HG03139 (cell line): ENCODE measurements around the gene TSPOAP1.

ENCODE experiments used
- ATAC-seq: cut with Tn5 transposase; IDR thresholded peaks from one replicate; pipeline ENCODE4 v1.9.1; 2021; ENCODE audit not compliant: unreplicated experiment

The TSPOAP1 gene

DNA sequence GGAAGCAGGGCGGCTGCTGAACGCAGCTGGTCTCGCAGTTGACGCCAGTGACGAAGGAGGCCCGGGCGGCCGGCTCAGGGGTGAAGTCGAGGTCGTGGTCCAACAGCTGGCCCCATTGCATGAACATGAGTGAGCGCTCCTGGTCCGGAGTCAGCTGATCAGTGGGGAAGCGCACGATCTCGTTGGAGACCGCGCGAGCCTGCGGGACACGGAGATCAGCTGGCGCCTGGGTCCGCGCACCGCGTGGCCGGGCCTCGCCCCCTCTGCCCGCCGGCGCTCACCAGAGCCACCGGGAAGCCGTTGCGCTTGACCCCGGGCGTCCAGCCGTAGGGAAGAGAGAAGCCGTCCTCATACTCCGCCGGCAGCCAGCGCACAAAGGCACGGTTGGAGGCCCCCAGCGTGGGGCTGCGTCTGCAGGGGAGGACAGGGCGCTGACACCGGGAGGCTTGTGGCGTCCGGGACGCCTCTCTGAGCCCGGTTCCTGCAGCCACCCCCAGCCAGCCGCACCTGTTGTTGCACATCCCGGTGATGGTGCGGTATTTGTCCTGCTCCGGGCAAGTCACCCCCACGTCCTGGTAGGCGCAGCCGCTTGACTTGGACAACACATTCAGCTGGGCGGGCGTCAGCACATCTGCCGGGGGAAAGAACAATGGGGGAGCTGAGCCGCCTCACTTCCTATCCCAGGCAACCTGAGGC, 49.4 kb downstream of the TSPOAP1 start:
- ATAC-seq, result no peak

DNA sequence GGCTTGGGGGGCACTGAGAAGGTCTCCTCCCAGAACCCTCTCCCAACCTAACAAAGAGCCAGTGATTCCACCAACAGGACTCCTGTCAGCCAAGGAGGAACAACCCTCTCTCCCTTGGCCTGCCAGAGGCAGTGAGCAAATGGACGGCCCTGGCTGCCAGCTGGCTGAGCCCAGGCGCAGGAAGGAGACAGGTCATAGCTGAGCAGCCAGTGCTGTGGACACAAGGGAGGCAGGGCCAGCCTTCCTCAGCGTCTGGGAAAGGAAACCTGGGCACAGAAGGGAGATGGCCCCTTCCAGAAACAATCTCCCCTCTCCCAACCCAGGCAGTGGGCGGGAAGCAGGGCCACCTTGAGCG, 50.0 kb downstream of the TSPOAP1 start:
- ATAC-seq, result no peak

DNA sequence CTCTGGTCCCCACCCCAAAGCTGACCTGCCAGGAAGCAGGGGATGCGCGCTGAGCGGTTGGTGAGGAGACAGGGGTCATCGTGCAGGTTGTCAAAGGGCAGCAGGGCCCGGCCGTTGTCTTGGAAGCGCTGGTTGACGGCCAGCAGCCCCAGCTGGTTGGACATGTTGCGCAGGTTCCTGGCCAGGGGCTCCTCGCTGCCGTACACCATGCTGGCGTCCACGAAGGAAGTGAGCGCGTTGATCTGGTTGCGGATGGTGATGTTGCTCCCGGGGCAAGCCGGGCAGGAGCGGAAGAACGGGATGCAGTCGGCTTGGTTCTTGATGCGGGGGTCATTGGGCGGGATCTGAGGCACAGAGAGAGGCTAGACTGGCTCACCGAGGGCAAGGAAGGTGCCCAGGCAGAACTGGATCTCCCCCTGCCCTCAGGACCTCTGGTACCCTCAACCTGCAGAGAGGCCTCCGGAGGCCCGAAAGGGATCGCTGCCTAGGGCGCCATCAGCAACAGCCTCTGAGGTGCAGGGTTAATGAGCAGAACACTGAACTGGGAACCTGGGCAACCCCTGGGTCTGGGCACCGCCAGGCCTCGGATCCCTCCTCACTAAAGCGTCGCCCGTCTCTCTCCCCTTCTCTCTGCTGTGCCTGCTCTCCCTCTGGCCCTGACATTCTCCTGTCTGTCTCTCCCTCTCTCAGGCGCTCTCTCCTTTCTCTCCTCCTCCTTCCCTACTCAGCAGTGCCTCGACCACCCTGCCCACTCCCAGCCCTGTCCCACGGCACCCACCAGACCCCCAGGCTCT, 50.6 kb downstream of the TSPOAP1 start:
- no peak for ATAC-seq

DNA sequence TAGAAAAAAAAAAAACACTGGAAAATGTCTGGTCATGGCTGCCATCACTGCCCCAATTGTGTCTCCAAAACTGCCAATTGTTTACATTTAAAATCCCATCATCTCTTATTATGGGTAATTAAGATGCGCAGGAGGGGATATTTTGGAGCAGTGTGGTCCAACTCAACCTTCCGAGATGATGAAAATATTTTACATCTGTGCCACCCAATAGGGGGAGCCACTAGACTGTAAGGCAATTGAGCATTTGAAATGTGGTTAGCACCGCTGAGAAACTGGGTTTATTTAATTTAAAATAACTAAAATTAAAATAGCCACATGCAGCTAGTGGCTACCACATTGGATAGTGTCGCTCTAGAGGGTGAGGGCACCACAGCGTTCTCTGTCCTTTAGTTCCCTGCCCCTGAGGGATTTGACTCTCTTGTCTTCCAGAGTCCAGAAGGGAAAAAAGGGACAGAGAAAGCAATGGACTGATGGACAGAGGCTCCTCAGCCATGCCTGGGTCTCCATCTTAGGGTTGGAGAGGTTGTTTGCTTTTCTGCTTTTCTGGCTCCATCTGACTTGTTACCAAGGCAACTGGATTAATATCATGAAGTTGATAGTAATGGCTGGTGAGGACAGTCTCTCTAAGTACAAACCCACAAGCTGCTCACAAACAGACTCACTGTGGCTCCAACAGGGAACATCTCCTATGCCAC, 51.3 kb downstream of the TSPOAP1 start:
- no peak for ATAC-seq

DNA sequence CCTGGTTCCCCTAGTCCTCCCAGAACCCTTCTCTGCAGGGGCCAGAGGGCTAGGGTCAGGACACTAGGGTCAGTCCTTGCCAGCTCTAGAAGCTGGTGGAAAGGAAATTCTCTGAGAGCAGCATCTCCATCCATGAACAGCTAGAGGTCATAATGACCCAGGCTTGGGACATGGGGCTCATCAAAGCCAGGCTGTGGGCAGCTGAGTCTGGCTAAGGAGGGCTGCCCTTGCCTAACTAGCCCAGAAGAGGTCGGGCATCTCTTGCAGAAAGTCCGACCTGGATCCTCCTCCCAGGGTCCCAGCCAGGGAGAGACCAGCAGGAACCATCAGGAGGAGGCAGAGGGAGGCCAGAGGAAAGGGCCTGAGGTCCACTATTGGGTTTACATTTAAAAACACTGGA, 52.2 kb downstream of the TSPOAP1 start:
- no peak for ATAC-seq

DNA sequence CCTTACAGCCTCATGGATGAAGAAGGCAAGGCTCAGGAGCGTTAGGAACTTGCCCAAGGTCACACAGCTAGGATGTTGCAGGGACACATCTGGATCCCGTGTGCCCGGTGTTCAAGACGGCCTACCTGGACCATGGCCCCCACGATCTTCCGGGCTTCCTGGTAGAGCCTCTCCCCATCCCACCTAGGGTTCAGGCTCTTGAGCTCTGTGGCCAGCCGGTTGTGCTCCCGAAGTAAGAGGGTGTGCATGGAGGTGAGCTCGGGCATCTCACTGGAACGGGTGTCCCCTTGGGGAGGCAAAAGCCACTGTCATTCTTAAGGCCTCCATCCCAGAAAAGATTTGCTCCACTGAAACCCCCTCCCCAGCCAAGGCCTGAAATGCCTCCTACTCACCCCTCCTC, 53.2 kb downstream of the TSPOAP1 start:
- ATAC-seq, result no peak

DNA sequence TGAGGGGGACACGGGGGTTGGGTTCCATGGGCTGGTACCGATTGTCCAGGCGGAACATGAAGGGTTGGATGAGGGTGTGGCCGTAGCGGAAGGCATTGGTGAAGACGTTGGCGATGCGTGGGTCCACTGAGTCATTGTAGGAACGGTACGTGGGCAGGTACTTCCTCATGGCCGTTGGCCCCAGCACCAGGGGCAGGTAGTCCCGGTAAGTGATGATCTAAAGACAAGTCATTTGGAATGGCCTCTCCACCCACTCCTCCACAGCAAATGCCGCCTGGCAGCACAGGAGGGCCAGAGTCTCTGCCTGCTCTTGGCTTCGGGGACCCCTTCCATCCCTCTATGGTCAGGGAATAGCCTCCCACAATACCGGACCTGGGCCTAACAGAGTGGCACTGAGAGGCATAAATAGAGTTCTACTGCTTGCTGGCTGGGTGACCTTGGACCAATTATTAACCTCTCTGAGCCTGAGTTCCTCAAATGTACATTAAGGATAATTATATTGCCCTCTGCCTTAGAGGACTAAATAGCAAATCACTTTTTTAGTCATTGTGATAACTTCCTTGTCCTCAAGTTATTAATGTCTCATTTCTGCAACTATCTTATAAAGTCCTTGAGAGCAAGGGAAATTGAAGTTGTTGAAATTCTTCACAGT, 55.0 kb downstream of the TSPOAP1 start:
- ATAC-seq, result no peak

DNA sequence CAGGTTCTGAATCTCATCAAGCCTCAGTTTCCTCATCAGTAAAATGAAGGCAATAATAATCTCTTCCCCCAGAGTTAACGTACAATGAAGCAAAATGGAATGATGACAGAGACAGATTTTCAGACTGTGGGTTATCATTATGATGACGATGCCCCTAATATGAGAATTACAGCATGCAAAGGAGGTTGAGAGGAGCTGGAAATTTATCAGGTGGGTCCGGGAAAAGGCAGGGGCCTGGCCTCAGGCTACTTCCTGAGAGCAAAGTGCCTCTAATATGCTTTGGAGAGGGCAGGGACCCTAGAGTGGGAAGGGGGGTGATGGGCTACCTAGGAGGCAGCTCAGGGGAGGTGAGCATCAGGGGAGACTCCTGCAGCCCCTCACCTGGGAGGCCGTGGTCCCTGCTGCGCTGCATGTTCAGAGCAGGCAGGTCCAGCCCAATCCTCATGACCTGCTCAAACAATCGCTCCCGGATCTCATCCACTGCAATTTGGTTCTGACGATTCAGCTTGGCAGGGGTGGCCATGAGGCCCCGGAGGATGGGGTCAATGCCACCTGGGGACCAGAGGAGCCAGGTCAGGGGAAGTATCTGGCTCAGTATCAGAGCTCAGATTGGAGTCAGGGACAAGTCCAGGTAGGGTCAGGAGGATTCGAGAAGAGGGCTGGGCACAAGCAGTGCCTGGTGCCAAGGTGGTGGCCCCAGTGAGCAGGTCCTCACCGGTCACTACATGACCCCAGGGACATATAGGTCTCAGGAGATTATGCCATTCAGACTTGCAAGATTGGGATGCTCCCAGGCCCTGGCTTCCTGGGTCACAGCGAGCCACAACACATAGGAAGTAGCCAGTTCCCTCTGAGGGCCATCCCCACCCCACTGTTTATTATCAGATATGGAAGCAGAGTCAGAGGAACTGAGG, 56.0 kb downstream of the TSPOAP1 start:
- ATAC-seq, result no peak

DNA sequence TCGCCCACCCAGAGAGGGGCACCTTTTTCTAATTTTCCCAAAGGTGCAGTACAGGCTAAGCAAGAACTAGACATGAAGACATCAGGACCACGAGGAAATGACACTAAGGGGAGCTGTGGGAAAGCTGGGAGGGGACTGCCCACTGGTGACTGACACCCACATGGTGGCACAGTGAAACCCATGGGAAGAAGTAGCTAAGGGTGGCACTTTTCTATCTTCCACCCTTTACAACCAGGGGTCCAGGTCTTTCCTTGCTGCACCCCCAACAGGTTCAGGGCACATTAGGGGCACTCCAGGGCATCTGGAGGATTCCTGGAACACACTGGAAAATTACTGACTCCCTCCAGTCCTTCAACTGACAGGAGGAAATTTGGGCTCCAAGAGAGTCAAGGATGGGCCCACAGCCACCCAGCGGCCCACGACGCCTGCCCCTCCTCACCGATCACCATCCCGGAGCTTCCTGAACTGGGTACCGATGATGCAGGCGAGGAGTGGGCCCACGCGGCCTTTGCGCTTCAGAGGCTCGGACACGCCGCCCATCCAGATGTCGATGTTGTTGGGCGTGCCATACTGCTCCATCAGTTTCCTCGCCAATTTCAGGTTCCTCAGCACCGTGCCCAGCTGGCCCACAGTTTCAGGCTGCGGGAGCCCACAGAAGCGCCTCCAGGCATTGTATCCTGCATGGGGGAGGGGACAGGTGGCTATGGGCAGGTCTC, 57.2 kb downstream of the TSPOAP1 start:
- no peak for ATAC-seq

DNA sequence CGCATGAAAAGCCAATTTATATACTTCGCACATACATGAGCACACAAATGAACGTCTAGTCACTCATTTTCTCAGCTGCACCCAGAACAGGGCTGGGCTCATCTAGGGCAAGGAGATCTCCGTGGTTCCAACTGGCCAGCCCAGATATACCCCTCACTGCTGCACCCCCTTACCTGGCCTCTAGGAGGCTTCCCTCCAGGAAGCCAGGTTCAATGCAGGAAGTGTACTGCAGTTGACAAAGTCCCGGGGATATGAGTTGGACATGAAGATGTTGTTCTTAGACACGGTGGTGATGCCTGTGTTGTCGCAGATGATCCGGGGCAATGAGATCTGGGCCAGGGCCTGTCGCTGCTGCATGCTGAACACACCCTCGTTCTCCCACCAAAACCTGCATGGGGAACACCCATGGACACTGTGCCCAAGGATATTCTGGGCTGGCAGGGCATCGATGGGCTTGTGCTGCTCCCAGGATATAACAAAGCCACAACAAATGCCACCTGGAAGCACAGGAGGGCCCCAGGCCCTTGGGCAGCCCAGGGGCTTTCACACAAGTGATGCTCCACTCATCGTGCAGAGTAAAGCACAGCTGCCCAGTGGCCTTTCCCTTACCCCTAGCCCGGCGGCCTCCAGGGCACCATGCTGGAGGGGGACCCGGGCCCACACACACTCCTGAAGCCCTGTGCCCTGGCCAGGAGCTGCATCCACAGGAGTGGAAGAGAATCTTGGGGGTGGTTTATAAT, 57.9 kb downstream of the TSPOAP1 start:
- ATAC-seq, result no peak

DNA sequence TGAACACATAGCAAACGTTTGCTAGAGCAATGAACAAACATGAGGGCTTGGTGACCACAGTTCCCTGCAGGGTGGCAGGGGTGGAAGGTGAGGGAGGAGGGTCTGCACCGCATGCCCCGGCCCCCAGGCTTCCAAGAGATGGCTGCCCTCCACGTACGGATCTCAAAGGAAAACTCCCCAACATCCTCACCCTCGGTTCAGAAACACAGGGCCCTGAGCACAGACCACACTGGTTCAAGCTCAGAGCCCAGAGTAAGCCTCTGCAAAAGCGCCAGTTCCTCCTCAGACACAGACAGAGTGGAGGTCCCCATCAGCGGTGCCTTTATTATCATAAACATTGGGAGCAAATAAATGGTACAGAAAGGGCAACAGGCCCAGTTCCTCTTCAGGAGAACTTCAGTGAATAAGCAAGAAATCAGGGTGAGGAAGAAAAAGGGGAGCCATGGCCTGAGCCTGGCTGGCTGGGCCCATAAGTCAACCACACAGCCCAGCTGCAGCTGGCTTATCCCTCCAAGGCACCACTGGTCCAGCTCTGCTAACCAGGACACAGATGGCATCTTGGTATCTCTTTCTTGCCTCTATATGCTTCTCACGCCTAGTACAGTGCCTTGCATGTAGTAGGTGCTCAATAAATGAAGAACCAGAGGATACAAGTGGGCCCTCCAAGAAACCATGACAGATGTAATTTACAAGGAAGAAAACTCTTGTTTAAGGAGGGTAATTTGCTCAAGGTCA, 58.9 kb downstream of the TSPOAP1 start:
- no peak for ATAC-seq

DNA sequence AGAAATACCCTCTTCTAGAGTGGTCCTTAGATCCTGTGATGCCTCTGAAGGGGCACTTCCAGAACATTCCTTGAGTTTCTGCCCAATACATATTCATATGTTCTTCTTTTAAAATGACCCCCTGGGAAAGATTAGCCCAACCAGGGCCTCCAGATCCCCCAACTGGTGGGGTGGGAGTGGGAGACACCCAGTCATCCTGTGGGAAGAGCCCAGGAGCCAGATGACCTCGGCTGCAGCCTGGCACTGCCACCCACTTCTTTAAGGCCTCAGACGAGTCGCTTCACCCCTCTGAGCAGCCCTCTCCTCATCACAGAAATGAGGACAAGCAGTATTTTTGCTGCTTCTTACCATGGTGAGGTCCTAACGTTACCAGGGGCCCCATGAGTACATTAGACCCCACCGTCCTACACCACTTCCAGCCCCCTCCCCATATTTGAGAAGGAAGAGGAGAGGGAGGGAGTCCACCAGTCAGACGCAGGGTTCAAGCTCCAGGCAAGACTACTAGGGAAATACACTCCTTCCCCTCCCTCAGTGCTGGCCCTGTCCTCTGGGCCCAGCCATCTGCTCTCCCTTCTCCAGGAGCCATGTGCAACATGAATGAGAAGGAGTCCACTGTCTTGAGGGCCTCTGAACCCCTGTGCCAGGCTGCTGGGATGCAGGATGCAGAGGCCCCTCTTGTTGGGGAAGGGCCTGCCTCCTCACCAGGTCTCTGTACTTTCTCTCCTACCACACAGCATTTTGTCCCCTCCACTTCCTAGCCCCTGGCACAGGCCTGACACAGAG, 59.6 kb downstream of the TSPOAP1 start:
- no peak for ATAC-seq

DNA sequence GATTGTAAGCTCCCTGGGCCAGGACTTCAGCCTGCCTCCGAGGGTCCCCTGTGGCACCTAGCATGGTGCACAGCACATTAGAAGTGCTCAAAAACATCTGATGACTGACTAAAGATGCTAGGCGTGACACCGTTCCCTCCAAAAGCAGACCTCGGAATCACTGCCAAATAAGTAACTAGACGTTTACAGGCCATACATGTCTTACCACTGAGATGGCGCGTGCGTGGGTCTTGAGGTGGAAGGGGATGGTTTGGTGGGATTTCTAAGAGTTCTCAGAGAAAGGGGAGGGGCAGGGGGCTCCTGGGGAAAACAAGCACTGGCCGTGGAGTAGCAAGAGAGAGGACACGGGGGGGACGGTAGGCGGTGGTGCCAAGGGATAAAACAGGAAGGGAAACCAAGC, 60.3 kb downstream of the TSPOAP1 start:
- no peak for ATAC-seq

DNA sequence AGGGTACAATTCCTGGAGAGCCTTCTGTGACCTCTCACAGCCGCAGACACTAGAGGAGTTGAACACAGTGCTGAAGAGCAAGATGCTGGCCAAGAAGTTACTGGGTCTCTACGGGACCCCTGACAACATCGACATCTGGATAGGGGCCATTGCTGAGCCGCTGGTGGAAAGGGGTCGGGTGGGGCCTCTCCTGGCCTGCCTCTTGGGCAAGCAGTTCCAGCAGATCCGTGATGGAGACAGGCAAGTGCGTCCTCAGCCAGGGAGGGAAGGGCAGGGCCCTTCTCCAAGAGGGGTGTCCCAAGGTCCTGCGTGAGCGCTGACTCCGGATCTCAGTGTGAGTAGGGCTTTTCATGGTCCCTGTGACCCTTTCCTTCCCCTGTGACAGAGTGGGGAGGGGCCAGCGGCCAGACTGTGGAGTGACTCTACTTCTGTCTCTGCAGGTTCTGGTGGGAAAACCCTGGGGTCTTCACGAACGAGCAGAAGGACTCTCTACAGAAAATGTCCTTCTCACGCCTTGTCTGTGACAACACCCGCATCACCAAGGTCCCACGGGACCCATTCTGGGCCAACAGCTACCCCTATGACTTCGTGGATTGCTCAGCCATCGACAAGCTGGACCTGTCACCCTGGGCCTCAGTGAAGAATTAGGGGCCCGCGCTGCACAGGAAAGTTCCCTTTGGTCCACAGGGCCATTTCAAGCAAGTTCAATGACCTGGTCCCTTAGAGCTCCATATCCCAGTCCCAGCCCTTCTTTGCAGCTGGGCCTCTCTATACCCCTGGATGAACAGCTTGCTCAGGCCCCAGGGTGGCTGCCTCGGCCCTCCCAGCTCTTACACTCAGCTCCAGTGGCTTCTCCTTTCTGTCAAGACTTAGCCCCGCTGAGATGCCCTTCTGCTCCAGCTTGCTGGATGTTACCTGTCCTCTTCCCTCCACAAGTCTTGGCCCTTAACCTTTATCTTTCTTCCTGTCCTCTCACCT, 61.0 kb downstream of the TSPOAP1 start:
- no peak for ATAC-seq

DNA sequence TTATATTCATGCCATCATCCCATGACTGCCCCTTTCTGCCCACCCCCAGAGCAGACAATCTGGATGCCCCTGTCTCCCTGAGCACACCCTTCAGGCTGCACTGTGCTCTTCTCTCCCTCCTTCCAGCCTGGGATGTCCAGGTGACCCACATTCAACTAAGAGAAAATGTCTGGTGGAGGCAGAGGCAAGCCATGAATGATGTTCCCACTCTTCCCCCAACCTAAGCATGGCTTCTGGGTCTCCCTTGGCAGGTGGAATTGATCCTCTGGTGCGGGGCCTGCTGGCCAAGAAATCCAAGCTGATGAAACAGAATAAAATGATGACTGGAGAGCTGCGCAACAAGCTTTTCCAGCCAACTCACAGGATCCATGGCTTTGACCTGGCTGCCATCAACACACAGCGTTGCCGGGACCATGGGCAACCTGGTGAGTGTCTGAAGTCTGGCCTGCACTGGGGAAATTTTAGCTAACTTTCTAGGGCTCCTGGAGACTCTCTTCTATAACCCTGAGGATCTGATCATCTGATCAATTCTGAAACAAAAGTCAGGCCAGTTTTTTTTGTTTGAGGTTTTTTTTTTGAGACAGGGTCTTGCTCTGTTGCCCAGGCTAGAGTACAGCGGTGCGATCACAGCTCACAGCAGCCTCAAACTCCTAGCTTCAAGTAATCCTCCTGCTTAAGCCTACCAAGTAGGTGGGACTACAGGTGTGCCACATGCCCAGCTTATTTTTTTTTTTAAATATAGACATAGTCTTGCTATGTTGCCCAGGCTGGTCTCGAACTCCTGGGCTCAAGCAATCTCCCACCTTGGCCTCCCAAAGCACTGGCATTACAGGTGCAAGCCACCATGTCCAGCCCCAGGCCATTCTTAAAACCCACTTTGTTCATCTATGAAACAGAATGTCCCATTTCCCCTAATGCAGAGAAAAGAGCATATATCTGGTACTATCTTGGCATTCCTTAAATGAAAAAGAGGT, 62.4 kb downstream of the TSPOAP1 start:
- ATAC-seq, result no peak
